Stomach (tissue), 9 donors: ENCODE measurements around the gene ATXN1. TPM values are rescaled to one million over a fixed set of nuclear protein-coding genes. Genes with fewer than 3 reads are reported as not detected.
A peak's percentile ranks its signal among the peaks of the same experiment; 100 is the strongest.

Experiments
- DNase-seq, 2 donors: peaks; one replicate each; pipeline versions ENCODE4 v3.0.0 to v3.0.0-alpha.2; 2013 to 2019
- H3K27ac ChIP-seq, 5 donors: fragments of 200-600 bp in 4 of 5; sonication (generic) in 4 of 5; one replicate each; pipeline ENCODE4 v1.5.1; 2013 to 2019; ENCODE audit warnings: mild to moderate bottlenecking in 1 of 5, moderate library complexity in 1 of 5
- H3K27me3 ChIP-seq, 3 donors: fragments of 200-600 bp; sonication (generic); one replicate each; pipeline ENCODE4 v1.5.1; 2017 to 2019; ENCODE audit warnings: mixed run types in 1 of 3
- H3K36me3 ChIP-seq, 4 donors: fragments of 200-600 bp; sonication (generic); 1 replicate in 3 of 4; 2 replicates in 1 of 4; pipeline ENCODE4 v1.5.1; 2016 to 2019
- H3K4me1 ChIP-seq, 4 donors: fragments of 200-600 bp; sonication (generic); one replicate each; pipeline ENCODE4 v1.5.1; 2016 to 2019
- H3K4me3 ChIP-seq, 4 donors: fragments of 200-600 bp; sonication (generic) in 3 of 4; one replicate each; pipeline ENCODE4 v1.5.1; 2016 to 2019; ENCODE audit warnings: mild to moderate bottlenecking in 1 of 4
- H3K9me3 ChIP-seq, 4 donors: fragments of 200-600 bp; sonication (generic); one replicate each; pipeline ENCODE4 v1.5.1; 2016 to 2019
- EP300 ChIP-seq: sonication (generic); formaldehyde crosslinking; IDR thresholded peaks from one replicate; pipeline ENCODE4 v1.6.1; 2017; ENCODE audit warnings: antibody characterized with exemption
- POLR2A ChIP-seq, 4 donors: fragments of 450-650 bp; IDR thresholded peaks; one replicate each; pipeline ENCODE4 v1.6.1; 2016; ENCODE audit warnings: antibody characterized with exemption in 4 of 4, control low read depth in 2 of 4, mild to moderate bottlenecking in 1 of 4, moderate library complexity in 1 of 4
- POLR2AphosphoS5 ChIP-seq, 3 donors: sonication (generic); formaldehyde crosslinking; IDR thresholded peaks; one replicate each; pipeline ENCODE4 v1.6.1; 2016; ENCODE audit warnings: antibody characterized with exemption in 3 of 3
- WGBS, 5 donors: extraction: QIAGEN DNeasy Blood & Tissue Kit in 3 of 5; methylation state at CpG; one replicate each; pipeline versions ENCODE4 v1.1.5 to v1.1.7; 2013 to 2018; 5-methylcytosine and 5-hydroxymethylcytosine counted together
- intact Hi-C: fragments of 100-400 bp; cut with DNase I; formaldehyde crosslinking; loops from one replicate; pipeline ENCODE4 v1.15.1; 2023; ENCODE audit warnings: low total_unique reads
- polyA plus RNA-seq, 3 donors: library from polyadenylated mRNA; stranded (reverse); fragments of 200-250 nt; gene quantifications; one replicate each; pipeline ENCODE4 v1.2.3, GENCODE V29; 2013
- total RNA-seq, 5 donors: library from RNA; depleted of rRNA; stranded (reverse); fragments of >200 nt; gene quantifications; one replicate each; pipeline versions ENCODE4 v1.1.0 to v1.2.3, GENCODE V29; 2014 to 2016
- TF ChIP-seq, protein P1 (sequence below), 7 experiments: fragments of 450-650 bp in 4 of 7; fragments of 200-600 bp in 3 of 7; sonication (generic) in 3 of 7; IDR thresholded peaks; one replicate each; pipeline ENCODE4 v1.5.1; 2016 to 2019; ENCODE audit warnings: antibody characterized with exemption in 7 of 7, control low read depth in 2 of 7, mild to moderate bottlenecking in 1 of 7
- donor health status: healthy with polysubstance abuse.
- donor health status: Bipolar disorder and iron deficiency.
- donor health status: healthy.

ATXN1 gene
- total and polyA plus RNA-seq, 8 donors = 5.2 to 106 (median 39.0) TPM

DNA sequence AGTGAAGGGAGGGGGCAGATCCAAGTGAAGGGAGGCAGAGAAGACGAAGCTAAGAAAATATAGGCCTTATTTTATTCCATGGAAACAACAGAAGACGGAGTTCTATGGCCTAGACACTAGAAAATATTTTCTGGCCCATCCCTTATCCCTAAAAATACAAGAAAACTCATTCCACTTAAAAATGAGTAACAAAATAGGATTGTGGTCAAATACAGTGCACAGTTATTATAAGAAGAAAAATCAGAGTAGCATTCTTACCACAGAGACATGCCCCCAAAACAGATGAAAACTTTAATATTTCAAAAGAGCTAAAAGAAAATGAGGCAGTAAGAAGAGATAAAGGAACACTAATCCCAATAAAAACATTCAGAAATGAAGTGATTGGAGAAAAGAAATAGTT, 320.0 kb downstream of the ATXN1 start:
- H3K4me1 ChIP-seq = peaks cover 10 to 47% (median 22%) of the 10 kb centered on the region in 4 donors
- no peaks in the 10 kb centered on the region for H3K27me3 ChIP-seq
- no peak overlapping the region for H3K27ac ChIP-seq
- TF ChIP-seq POLR2A (IDR thresholded peaks at IDR 0.05) (no peak), POLR2AphosphoS5 (IDR thresholded peaks at IDR 0.05) (no peak), EP300 (no peak)
- TF ChIP-seq, protein P1, sequence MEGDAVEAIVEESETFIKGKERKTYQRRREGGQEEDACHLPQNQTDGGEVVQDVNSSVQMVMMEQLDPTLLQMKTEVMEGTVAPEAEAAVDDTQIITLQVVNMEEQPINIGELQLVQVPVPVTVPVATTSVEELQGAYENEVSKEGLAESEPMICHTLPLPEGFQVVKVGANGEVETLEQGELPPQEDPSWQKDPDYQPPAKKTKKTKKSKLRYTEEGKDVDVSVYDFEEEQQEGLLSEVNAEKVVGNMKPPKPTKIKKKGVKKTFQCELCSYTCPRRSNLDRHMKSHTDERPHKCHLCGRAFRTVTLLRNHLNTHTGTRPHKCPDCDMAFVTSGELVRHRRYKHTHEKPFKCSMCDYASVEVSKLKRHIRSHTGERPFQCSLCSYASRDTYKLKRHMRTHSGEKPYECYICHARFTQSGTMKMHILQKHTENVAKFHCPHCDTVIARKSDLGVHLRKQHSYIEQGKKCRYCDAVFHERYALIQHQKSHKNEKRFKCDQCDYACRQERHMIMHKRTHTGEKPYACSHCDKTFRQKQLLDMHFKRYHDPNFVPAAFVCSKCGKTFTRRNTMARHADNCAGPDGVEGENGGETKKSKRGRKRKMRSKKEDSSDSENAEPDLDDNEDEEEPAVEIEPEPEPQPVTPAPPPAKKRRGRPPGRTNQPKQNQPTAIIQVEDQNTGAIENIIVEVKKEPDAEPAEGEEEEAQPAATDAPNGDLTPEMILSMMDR (IDR thresholded peaks at IDR 0.05) = no peak
- 84 to 99% (median 93%) methylated on average over 2 of the region's 2 CpGs for WGBS, 5 donors
- H3K9me3 ChIP-seq = no peaks in the 10 kb centered on the region
- H3K4me3 ChIP-seq = no peak overlapping the region
- peaks cover 0 to 3% (median 0%) of the 10 kb centered on the region in 4 donors for H3K36me3 ChIP-seq
- DNase-seq = no peak
- intact Hi-C loops = no loop called here

DNA sequence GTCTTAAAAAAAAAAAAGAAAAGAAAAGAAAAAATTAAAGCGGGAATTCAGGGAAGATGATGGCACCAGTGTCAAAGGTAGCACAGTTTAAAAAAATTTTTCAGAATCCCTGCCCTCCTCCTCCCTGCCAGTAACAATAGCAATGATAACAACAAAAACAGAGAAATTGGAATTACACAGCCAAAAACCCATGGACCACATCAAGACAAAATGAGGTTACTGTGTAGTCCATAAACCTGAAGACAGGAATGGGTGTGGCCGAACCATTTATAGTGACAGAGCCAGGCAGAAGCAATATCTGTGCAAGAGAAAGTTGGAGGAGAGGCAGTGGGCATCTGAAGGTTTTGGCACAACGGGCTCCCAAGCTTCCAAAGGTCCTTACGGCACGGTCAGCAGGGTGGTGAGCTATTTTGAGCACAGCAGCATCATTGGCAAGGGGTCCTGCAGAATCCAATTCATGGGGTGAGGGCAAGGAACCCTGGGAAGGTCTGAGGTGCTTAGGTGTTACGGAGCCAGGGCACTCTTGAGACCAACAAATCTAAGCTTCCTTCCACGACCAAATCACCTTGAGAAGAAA, 320.5 kb downstream of the ATXN1 start:
- Histone ChIP-seq H3K4me3 (no peak overlapping the region), H3K9me3 (no peaks in the 10 kb centered on the region), H3K27me3 (no peaks in the 10 kb centered on the region), H3K27ac (no peak overlapping the region), H3K4me1 (peaks cover 10 to 47% (median 22%) of the 10 kb centered on the region in 4 donors), H3K36me3 (peaks cover 0 to 3% (median 0%) of the 10 kb centered on the region in 4 donors)
- intact Hi-C loops = no loop called here
- WGBS, 5 donors = 93 to 96% (median 96%) methylated on average over 7 of the region's 7 CpGs
- TF ChIP-seq POLR2AphosphoS5 (IDR thresholded peaks at IDR 0.05) (no peak), EP300 (no peak), POLR2A (IDR thresholded peaks at IDR 0.05) (no peak)
- TF ChIP-seq, protein P1 (IDR thresholded peaks at IDR 0.05) = no peak
- no peak for DNase-seq

DNA sequence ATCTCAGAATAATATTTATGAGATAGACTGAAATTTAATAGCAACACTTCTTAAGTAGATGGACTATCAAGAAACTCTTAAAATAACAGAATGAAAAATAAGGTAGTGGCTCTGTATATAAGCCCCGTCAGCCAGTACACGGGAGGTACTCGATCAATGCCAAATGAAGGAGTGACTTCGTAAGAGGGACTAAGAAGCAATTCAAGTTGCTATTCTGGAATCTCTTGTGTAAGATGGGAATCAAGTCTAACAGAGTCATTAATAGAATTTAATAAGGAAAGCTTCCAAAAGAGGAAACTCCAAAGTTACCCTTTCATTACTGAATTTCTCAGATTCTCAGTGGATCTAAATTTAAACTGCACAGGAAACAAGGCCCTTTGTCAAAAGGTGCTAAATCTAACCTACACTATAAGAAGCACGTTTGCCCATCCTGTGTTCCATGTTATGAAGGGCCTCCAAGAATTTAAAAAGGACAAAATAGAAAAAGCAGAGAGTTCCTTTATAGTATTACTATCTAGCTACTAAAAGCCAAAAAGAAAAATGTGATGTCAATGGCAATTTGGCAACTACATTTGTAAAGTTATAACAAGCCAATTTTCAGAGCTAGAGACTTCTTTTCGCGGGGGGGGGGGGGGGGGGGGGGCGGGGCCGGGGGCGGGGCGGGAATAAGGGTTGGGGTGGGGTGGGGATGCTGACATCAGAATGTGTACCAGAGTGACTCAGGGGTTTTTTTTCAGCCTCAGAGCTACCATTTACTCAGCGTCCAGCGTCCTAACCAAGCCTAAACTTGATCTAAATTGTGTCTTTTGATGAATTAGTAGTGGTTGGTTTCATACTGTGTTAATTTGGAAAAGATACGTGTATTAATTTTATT, 322.3 kb downstream of the ATXN1 start:
- H3K4me3 ChIP-seq = no peak overlapping the region
- H3K4me1 ChIP-seq = peaks cover 10 to 44% (median 25%) of the 10 kb centered on the region in 4 donors
- peak overlapping the region in 1 of 5 donors; percentile 7 for H3K27ac ChIP-seq
- peaks cover 0 to 3% (median 0%) of the 10 kb centered on the region in 4 donors for H3K36me3 ChIP-seq
- WGBS, 5 donors = 40 to 59% (median 44%) methylated on average over 9 to 12 of the region's 14 CpGs
- no peak for TF ChIP-seq POLR2A (IDR thresholded peaks at IDR 0.05)
- TF ChIP-seq, protein P1 (IDR thresholded peaks at IDR 0.05) = no peak
- no peak for TF ChIP-seq POLR2AphosphoS5 (IDR thresholded peaks at IDR 0.05)
- no peak for TF ChIP-seq EP300
- intact Hi-C loops = no loop called here
- H3K27me3 ChIP-seq = no peaks in the 10 kb centered on the region
- DNase-seq = peak in 1 of 2 donors; percentile 39
- H3K9me3 ChIP-seq = no peaks in the 10 kb centered on the region

DNA sequence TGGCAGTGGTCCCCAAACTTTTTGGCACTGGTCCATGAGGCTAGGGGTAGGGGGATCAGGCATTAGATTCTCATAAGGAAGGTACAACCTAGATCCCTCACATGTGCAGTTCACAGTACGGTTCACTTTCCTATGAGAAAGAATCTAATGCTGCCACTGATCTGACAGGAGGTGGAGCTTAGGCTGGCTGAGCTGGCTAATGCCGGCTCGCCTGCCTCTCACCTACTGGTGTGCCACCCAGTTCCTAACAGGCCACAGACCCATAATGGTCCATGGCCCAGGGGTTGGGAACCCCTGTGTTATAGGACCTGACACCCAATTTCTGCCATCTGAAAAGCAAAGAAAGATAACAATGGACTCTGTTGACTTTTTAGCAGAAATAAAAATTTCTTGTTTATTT, 323.3 kb downstream of the ATXN1 start:
- TF ChIP-seq, protein P1 (IDR thresholded peaks at IDR 0.05) = no peak
- no peak for TF ChIP-seq POLR2AphosphoS5 (IDR thresholded peaks at IDR 0.05)
- H3K9me3 ChIP-seq = no peaks in the 10 kb centered on the region
- WGBS, 5 donors = 30 to 54% (median 40%) methylated on average over 3 of the region's 3 CpGs
- peaks cover 0 to 3% (median 0%) of the 10 kb centered on the region in 4 donors for H3K36me3 ChIP-seq
- H3K4me3 ChIP-seq = no peak overlapping the region
- intact Hi-C loops = no loop called here
- peak overlapping the region in 1 of 5 donors; percentile 36 for H3K27ac ChIP-seq
- H3K27me3 ChIP-seq = no peaks in the 10 kb centered on the region
- DNase-seq = peak in 1 of 2 donors; percentile 34
- H3K4me1 ChIP-seq = peaks cover 11 to 53% (median 30%) of the 10 kb centered on the region in 4 donors
